GM18526 (cell line): ENCODE measurements around the gene ZMIZ1.

Experiments used
- POLR2A ChIP-seq: IDR thresholded peaks from 3 replicates; pipeline ENCODE4 v1.6.1; 2011; ENCODE audit not compliant: insufficient read length; ENCODE audit errors: extremely low read depth

Gene ZMIZ1

GRCh38 chr10:79243181-79244067 lies 174.7 kb downstream of the ZMIZ1 start:
- TF ChIP-seq POLR2A = peak; percentile 56

DNA sequence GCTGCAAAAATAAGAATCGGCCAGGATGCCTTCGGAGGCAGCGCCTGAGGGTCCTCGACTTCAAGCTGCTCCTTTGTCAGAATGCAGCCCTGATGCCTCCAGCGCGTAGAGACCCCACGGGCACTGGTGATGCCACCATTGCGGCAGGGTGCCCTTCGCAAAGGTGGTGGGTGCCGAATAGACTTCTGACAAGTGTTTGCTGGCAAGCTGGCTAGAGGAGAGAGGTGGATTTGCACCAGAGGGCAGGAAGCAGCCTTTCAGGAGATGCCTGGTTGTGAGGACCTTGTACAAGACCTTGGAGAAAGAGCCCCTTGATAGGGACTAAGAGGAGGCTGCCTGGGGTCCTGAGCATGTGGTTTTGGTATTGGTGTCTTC lies 175.3 kb downstream of the ZMIZ1 start:
- TF ChIP-seq POLR2A = no peak

GRCh38 chr10:79244841-79245504 lies 176.2 kb downstream of the ZMIZ1 start:
- peak; percentile 53 for TF ChIP-seq POLR2A

GRCh38 chr10:79245539-79246208 lies 176.9 kb downstream of the ZMIZ1 start:
- TF ChIP-seq POLR2A = no peak

GRCh38 chr10:79246209-79246581 lies 177.4 kb downstream of the ZMIZ1 start:
- TF ChIP-seq POLR2A = no peak

- no peak for TF ChIP-seq POLR2A
Observed at GRCh38 chr10:79246606-79247275, 178.0 kb downstream of the ZMIZ1 start.

DNA sequence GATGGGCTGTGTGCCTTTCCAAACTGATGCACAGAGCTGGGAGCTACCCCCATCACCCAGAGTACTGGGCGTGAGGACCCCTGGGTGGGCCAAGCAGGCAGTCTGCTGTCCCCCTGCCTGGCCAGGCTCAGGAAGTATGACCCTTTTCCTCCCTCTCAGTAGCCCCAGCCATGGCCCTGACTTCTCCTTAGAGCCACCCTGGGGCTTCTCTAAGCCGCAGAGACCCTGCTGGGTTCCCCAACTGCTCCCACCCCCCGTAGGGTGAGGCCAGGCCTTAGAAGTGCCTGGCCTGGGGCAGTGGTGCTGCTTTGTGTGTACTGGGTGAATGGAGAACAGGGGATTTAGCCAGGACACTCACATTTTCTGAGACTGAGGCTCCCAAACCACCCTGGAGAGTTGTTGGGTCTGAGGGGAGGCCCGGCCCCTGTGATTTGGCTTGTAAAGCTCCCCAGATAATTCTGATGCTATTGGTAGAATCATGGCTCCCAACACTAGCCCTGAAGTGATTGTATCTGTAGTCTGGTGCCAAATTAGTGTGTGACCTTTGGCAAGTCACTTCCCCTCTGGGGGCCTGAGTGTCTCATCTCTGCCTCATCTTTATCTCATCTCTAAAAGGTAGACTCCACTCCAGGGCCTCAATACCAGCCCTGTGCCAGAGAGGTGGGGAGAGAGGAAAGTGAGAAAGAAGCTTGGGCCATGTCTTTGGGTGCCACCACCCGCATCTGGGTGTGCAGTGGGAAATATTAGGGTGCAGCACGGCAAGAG lies 178.8 kb downstream of the ZMIZ1 start:
- TF ChIP-seq POLR2A = no peak

DNA sequence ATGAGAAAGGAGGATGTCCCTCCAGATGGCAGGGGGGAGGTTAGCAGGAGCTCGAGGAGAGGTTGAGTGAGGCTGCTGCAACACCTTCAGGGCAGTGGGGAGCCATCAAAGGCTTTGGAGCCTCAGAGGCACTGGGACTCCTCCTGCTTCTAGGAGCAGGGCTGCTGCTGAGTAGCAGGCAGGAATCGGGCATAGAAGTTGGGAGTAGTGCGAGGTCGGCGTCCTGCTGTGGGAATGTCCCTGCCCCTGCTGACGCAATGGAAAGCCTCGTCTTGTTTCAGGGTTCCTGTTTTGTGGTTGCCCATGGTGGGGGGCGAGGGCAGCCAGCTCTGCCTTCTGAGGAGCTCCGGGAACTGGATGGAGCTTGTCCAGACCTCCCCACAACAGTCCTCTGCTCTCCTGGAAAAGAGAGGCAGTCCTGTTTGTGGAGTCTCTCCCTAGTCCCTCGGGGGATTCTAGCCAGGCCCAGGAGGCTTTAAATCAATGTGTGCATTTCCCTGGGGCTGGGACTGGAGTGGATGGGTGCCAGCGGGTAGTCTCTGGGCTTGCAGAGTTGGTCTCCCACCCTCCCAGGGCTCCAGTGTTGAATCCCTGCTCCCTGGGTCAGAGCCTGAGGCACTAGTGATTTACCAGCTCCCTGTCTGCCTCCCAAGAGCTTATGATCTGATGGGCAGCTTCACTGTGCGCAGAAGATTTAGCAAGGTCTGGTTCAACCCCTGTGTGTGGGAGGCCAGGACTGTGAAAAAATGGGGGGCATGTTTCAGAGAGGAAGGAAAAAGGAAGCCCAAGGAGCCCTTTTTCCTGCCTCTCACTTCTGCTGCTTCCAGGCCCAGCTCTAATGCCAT lies 179.8 kb downstream of the ZMIZ1 start:
- no peak for TF ChIP-seq POLR2A

- no peak for TF ChIP-seq POLR2A
Observed at GRCh38 chr10:79249186-79250121, 180.7 kb downstream of the ZMIZ1 start.

DNA sequence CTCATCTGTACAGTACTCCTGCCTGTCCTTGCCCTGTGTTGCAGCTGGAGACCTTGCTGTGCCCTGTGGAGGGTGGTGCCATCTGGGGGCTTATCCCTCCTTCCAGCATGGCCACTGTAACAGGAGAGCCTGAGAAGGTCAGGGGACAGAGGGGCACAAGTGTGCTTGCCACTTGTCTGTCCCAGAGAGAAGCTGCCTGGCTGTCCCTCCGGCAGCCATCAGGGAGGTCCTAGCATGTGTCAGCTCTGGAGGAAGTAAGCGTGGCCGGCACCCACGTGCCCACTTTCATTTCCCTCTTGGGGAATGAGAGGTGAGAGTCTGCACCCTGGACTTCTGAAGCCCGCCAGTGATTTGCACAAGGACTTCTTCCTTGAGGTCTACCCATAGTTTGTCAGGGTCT lies 181.5 kb downstream of the ZMIZ1 start:
- peak; percentile 13 for TF ChIP-seq POLR2A

- no peak for TF ChIP-seq POLR2A
Observed at GRCh38 chr10:79252450-79252849, 183.7 kb downstream of the ZMIZ1 start.

DNA sequence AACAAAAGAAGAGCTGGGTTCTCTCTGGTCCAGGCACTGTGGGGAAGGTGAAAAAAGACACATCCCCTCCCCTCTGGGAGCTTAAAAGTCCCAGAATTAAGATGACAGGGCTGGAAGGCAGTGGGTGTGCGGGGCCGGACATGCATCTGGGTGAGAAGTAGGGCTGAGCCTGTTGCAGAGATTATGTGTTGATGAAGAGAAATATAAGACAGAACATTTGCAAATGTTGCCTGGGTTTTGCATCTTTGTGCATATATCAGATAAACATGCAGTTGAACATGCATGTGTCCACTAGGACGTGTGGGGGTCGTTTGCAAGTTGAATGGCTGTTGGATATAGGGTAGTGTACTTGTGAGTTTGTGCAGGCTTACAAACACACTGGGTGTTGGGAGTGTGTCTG lies 184.2 kb downstream of the ZMIZ1 start:
- TF ChIP-seq POLR2A = no peak

DNA sequence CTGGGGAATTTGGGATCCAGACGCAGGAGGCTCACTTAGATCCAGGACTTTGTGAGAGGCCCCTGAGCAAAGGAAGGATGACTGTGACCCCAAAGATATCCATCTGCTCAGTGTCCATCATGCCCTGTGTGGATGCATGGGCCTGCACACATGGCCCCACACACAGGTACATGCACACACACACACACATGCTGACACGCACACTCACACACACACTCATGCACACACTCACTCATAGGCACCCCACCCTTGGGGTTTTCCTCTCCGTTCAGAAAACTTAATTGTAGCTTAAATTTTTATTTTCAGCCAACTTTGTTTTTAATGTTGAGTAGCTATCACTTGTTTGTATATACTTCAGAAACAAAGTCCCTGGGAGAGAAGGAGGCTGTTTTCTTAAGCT lies 184.9 kb downstream of the ZMIZ1 start:
- TF ChIP-seq POLR2A = no peak
